Liver (tissue), 9 donors: ENCODE data around the gene MCTP1. TPM values are rescaled to one million over a fixed set of nuclear protein-coding genes. Genes with fewer than 3 reads are reported as not detected.

ENCODE experiments used
- DNase-seq: peaks from one replicate; pipeline ENCODE4 v3.0.0-alpha.2; 2017; ENCODE audit warnings: low spot score
- H3K27ac ChIP-seq, 2 donors: one replicate each; pipeline ENCODE4 v1.7.0; 2013; ENCODE audit warnings: inconsistent platforms in 2 of 2, low read length in 2 of 2, control low read depth in 1 of 2, low read depth in 1 of 2, mild to moderate bottlenecking in 1 of 2
- H3K27me3 ChIP-seq, 4 donors: one replicate each; pipeline versions ENCODE4 v1.6.1 to v1.7.0; 2013; ENCODE audit warnings: low read length in 3 of 4, inconsistent platforms in 1 of 4, mild to moderate bottlenecking in 1 of 4, moderate library complexity in 1 of 4; ENCODE audit not compliant: control insufficient read depth in 4 of 4, insufficient read depth in 4 of 4
- H3K36me3 ChIP-seq, 4 donors: one replicate each; pipeline versions ENCODE4 v1.6.1 to v1.7.0; 2013; ENCODE audit warnings: low read length in 3 of 4, mild to moderate bottlenecking in 3 of 4, low read depth in 1 of 4, moderate library complexity in 1 of 4; ENCODE audit not compliant: control insufficient read depth in 4 of 4, insufficient read depth in 3 of 4
- H3K4me1 ChIP-seq, 4 donors: one replicate each; pipeline versions ENCODE4 v1.6.1 to v1.7.0; 2013; ENCODE audit warnings: low read length in 3 of 4, mild to moderate bottlenecking in 3 of 4, moderate library complexity in 1 of 4; ENCODE audit not compliant: control insufficient read depth in 4 of 4, insufficient read depth in 4 of 4
- H3K4me3 ChIP-seq, 3 donors: one replicate each; pipeline versions ENCODE4 v1.6.1 to v1.7.0; 2013; ENCODE audit warnings: low read length in 3 of 3, control low read depth in 1 of 3, low read depth in 1 of 3, mild to moderate bottlenecking in 1 of 3
- H3K9ac ChIP-seq, 2 donors: one replicate each; pipeline ENCODE4 v1.7.0; 2013; ENCODE audit warnings: low read length in 2 of 2, mild to moderate bottlenecking in 2 of 2, moderate library complexity in 2 of 2, control low read depth in 1 of 2, low read depth in 1 of 2
- H3K9me3 ChIP-seq, 4 donors: one replicate each; pipeline versions ENCODE4 v1.6.1 to v1.7.0; 2013; ENCODE audit warnings: low read length in 3 of 4; ENCODE audit not compliant: control insufficient read depth in 4 of 4
- ATF3 ChIP-seq: IDR thresholded peaks from 2 replicates; pipeline ENCODE4 v1.6.1; 2016; ENCODE audit warnings: antibody characterized with exemption
- CTCF ChIP-seq: fragments of 150-350 bp; IDR thresholded peaks from 2 replicates; pipeline ENCODE4 v1.5.1; 2017; ENCODE audit warnings: improper control_type of control experiment, low read depth, low read length; ENCODE audit not compliant: missing input control
- EGR1 ChIP-seq, 2 donors: IDR thresholded peaks; 2 replicates each; pipeline ENCODE4 v1.6.1; 2016 to 2018; ENCODE audit warnings: antibody characterized with exemption in 2 of 2, low read depth in 2 of 2
- FOXA2 ChIP-seq: IDR thresholded peaks from 2 replicates; pipeline ENCODE4 v1.6.1; 2016; ENCODE audit warnings: antibody characterized with exemption
- GABPA ChIP-seq, 2 donors: IDR thresholded peaks in 1 of 2; conservative IDR thresholded peaks in 1 of 2; 2 replicates each; pipeline ENCODE4 v1.6.1; 2016; ENCODE audit warnings: antibody characterized with exemption in 2 of 2, mild to moderate bottlenecking in 1 of 2, moderate library complexity in 1 of 2
- HNF4A ChIP-seq, 2 donors: conservative IDR thresholded peaks; 2 replicates each; pipeline ENCODE4 v1.6.1; 2016; ENCODE audit warnings: antibody characterized with exemption in 2 of 2, mild to moderate bottlenecking in 2 of 2
- HNF4G ChIP-seq: IDR thresholded peaks from 2 replicates; pipeline ENCODE4 v1.6.1; 2016; ENCODE audit warnings: antibody characterized with exemption
- JUND ChIP-seq, 2 donors: IDR thresholded peaks; 2 replicates each; pipeline ENCODE4 v1.6.1; 2016; ENCODE audit warnings: antibody characterized with exemption in 2 of 2
- MAX ChIP-seq: IDR thresholded peaks from 2 replicates; pipeline ENCODE4 v1.6.1; 2016; ENCODE audit warnings: antibody characterized with exemption
- RAD21 ChIP-seq, 2 donors: IDR thresholded peaks; 2 replicates each; pipeline ENCODE4 v1.6.1; 2016; ENCODE audit warnings: antibody characterized with exemption in 2 of 2, mild to moderate bottlenecking in 2 of 2
- REST ChIP-seq: IDR thresholded peaks from 2 replicates; pipeline ENCODE4 v1.6.1; 2016; ENCODE audit warnings: antibody characterized with exemption, mild to moderate bottlenecking
- RXRA ChIP-seq, 2 donors: IDR thresholded peaks; 2 replicates each; pipeline ENCODE4 v1.6.1; 2017 to 2018; ENCODE audit warnings: antibody characterized with exemption in 2 of 2, mild to moderate bottlenecking in 1 of 2
- SP1 ChIP-seq: IDR thresholded peaks from 2 replicates; pipeline ENCODE4 v1.6.1; 2018; ENCODE audit warnings: antibody characterized with exemption, mild to moderate bottlenecking
- TAF1 ChIP-seq: conservative IDR thresholded peaks from 2 replicates; pipeline ENCODE4 v1.6.1; 2016; ENCODE audit warnings: antibody characterized with exemption, mild to moderate bottlenecking
- WGBS: extraction: QIAGEN DNeasy Blood & Tissue Kit; methylation state at CpG from one replicate; pipeline ENCODE4 v1.1.7; 2013; 5-methylcytosine and 5-hydroxymethylcytosine counted together
- polyA plus RNA-seq, 2 donors: library from polyadenylated mRNA; stranded (reverse) in 1 of 2; unstranded in 1 of 2; fragments of 200-250 nt in 1 of 2; fragments of >200 nt in 1 of 2; fragmentation: Nextera tagmentation in 1 of 2; extraction: Ambion mirVana in 1 of 2; gene quantifications; one replicate each; pipeline versions ENCODE4 v1.2.1 to v1.2.3, GENCODE V29; 2013 to 2015
- total RNA-seq, 2 donors: library from RNA; depleted of rRNA; stranded (reverse); fragments of >200 nt; gene quantifications; one replicate each; pipeline ENCODE4 v1.2.3, GENCODE V29; 2014
- donor health status: healthy.
- donor health status: healthy.
- donor health status: healthy.
- donor health status: healthy.
- donor health status: healthy.

MCTP1 gene
- total and polyA plus RNA-seq, 4 donors = 0.67 to 7.6 (median 4.3) TPM

GRCh38 chr5:94891972-94892371 is 392.9 kb downstream of the MCTP1 start:
- WGBS = 91% methylated on average over 9 of the region's 9 CpGs

GRCh38 chr5:94891565-94891964 is 393.3 kb downstream of the MCTP1 start:
- Histone ChIP-seq H3K27ac (no peak overlapping the region), H3K36me3 (no peaks in the 10 kb centered on the region), H3K9me3 (no peaks in the 10 kb centered on the region), H3K27me3 (no peaks in the 10 kb centered on the region), H3K4me3 (no peak overlapping the region), H3K9ac (no peak overlapping the region), H3K4me1 (no peaks in the 10 kb centered on the region)
- no peak for DNase-seq
- 84% methylated on average over 5 of the region's 5 CpGs for WGBS
- TF ChIP-seq SP1 (no peak), MAX (no peak), HNF4A (conservative IDR thresholded peaks at IDR 0.05) (no peak), FOXA2 (no peak), HNF4G (no peak), TAF1 (no peak)

More at GRCh38 chr5:94891972-94892371, 392.9 kb downstream of the MCTP1 start:
- H3K9ac ChIP-seq = no peak overlapping the region
- no peak overlapping the region for H3K27ac ChIP-seq
- TF ChIP-seq ATF3 = no peak
- no peak for TF ChIP-seq FOXA2
- no peak for TF ChIP-seq RXRA (IDR thresholded peaks at IDR 0.05)
- TF ChIP-seq CTCF = no peak
- no peak for TF ChIP-seq RAD21 (IDR thresholded peaks at IDR 0.05)
- no peak for TF ChIP-seq GABPA (IDR thresholded peaks at IDR 0.05 in 1 of 2, conservative IDR thresholded peaks at IDR 0.05 in 1 of 2)
- no peak for TF ChIP-seq JUND (IDR thresholded peaks at IDR 0.05)
- no peak for TF ChIP-seq TAF1
- TF ChIP-seq HNF4G = no peak
- no peak for TF ChIP-seq EGR1 (IDR thresholded peaks at IDR 0.05; ENCODE audit: low read depth in 2 of 2)
- H3K9me3 ChIP-seq = no peaks in the 10 kb centered on the region
- no peaks in the 10 kb centered on the region for H3K27me3 ChIP-seq
- no peak overlapping the region for H3K4me3 ChIP-seq
- no peaks in the 10 kb centered on the region for H3K36me3 ChIP-seq
- H3K4me1 ChIP-seq = no peaks in the 10 kb centered on the region
- no peak for DNase-seq

GRCh38 chr5:94890907-94891306 is 394.0 kb downstream of the MCTP1 start:
- Histone ChIP-seq H3K9ac (no peak overlapping the region), H3K27ac (no peak overlapping the region), H3K4me1 (no peaks in the 10 kb centered on the region), H3K4me3 (no peak overlapping the region), H3K36me3 (no peaks in the 10 kb centered on the region), H3K27me3 (no peaks in the 10 kb centered on the region), H3K9me3 (no peaks in the 10 kb centered on the region)
- WGBS = 60% methylated on average over 4 of the region's 4 CpGs
- TF ChIP-seq SP1 (no peak), REST (no peak), ATF3 (no peak), FOXA2 (no peak)
- DNase-seq = no peak
